Hair follicular keratinocyte (primary cell): ENCODE data around the gene MTMR1. TPM values are rescaled to one million over a fixed set of nuclear protein-coding genes. Genes with fewer than 3 reads are reported as not detected.

Source experiments
- total RNA-seq: library from RNA; depleted of rRNA; stranded (reverse); fragments of >200 nt; gene quantifications from 2 replicates; pipeline ENCODE4 v1.2.3, GENCODE V29; 2015

Gene MTMR1
- 17.3 and 17.4 TPM in 2 replicates for total RNA-seq

GRCh38 chrX:150692831-150693724 is at the start of gene MTMR1:
MTMR1 (plus strand) TSS chrX:150693396; CDS start chrX:150693531, 135 bp downstream.

Other genes with a start within 250 kb of the MTMR1 start
- gene MTM1, start 124.8 kb upstream of the MTMR1 start, total RNA-seq, result 8.3 and 9.4 TPM in 2 replicates
- gene CD99L2, start 205.3 kb downstream of the MTMR1 start, total RNA-seq, result 14.2 and 15.0 TPM in 2 replicates